GM23338 (cell line): ENCODE data around the gene DCAF7. TPM values are rescaled to one million over a fixed set of nuclear protein-coding genes. Genes with fewer than 3 reads are reported as not detected.

Experiments
- ATAC-seq: fragments of 200-7000 bp; cut with Tn5 transposase; 3 replicates; pipeline ENCODE4 v1.9.1; 2020
- DNase-seq: peaks from one replicate; pipeline ENCODE4 v3.0.0-alpha.2; 2015; ENCODE audit warnings: low spot score
- H2AFZ ChIP-seq: fragments of 200-600 bp; sonication (generic); 2 replicates; pipeline ENCODE4 v1.8.0; 2016; ENCODE audit warnings: antibody characterized with exemption, mild to moderate bottlenecking, moderate library complexity
- H3F3A ChIP-seq: fragments of 200-600 bp; sonication (generic); replicated peaks from 2 replicates; pipeline ENCODE4 v1.8.0; 2017; ENCODE audit warnings: antibody characterized with exemption, mixed run types, low read depth
- H3K27ac ChIP-seq: fragments of 200-600 bp; sonication (generic); 2 replicates; pipeline ENCODE4 v1.6.1; 2016; ENCODE audit warnings: low read depth
- H3K27me3 ChIP-seq: fragments of 200-600 bp; sonication (generic); 2 replicates; pipeline ENCODE4 v1.8.0; 2016; ENCODE audit warnings: mild to moderate bottlenecking, mixed run types, moderate library complexity; ENCODE audit not compliant: insufficient read depth
- H3K36me3 ChIP-seq: fragments of 200-600 bp; sonication (generic); 2 replicates; pipeline ENCODE4 v1.8.0; 2016; ENCODE audit warnings: mild to moderate bottlenecking; ENCODE audit not compliant: insufficient read depth
- H3K4me1 ChIP-seq: fragments of 200-600 bp; sonication (generic); 2 replicates; pipeline ENCODE4 v1.8.0; 2016; ENCODE audit warnings: mild to moderate bottlenecking, moderate library complexity; ENCODE audit not compliant: insufficient read depth
- H3K4me2 ChIP-seq: fragments of 200-600 bp; sonication (generic); 2 replicates; pipeline ENCODE4 v1.7.1; 2017; ENCODE audit warnings: mixed run types
- H3K4me3 ChIP-seq: fragments of 200-600 bp; sonication (generic); 2 replicates; pipeline ENCODE4 v1.6.1; 2016; ENCODE audit warnings: mixed run types
- H3K79me2 ChIP-seq: fragments of 200-600 bp; sonication (generic); replicated peaks from 2 replicates; pipeline ENCODE4 v1.8.0; 2017; ENCODE audit warnings: mild to moderate bottlenecking; ENCODE audit not compliant: insufficient read depth
- H3K9me2 ChIP-seq: fragments of 200-600 bp; sonication (generic); 2 replicates; pipeline ENCODE4 v1.8.0; 2017; ENCODE audit not compliant: insufficient read depth
- H4K20me1 ChIP-seq: fragments of 200-600 bp; sonication (generic); replicated peaks from 2 replicates; pipeline ENCODE4 v1.8.0; 2017; ENCODE audit warnings: mild to moderate bottlenecking; ENCODE audit not compliant: insufficient read depth
- H3K27ac Mint-ChIP-seq: 2 replicates; pipeline ENCODE4 v1.8.0; 2020; ENCODE audit warnings: inconsistent platforms, mild to moderate bottlenecking, moderate library complexity, mixed read lengths
- H3K27me3 Mint-ChIP-seq: 3 replicates; pipeline ENCODE4 v1.8.0; 2022; ENCODE audit warnings: low read depth, mild to moderate bottlenecking, moderate library complexity, mixed read lengths, inconsistent platforms; ENCODE audit not compliant: insufficient read depth, poor library complexity
- H3K36me3 Mint-ChIP-seq: 3 replicates; pipeline ENCODE4 v1.8.0; 2021; ENCODE audit warnings: low read depth, mild to moderate bottlenecking, inconsistent platforms, moderate library complexity, mixed read lengths
- H3K4me1 Mint-ChIP-seq: 3 replicates; pipeline ENCODE4 v1.8.0; 2020; ENCODE audit warnings: mild to moderate bottlenecking, inconsistent platforms, mixed read lengths
- H3K4me3 Mint-ChIP-seq: 3 replicates; pipeline ENCODE4 v1.8.0; 2021; ENCODE audit warnings: moderate library complexity, mild to moderate bottlenecking, inconsistent platforms, mixed read lengths
- H3K9me3 Mint-ChIP-seq: 3 replicates; pipeline ENCODE4 v1.8.0; 2020; ENCODE audit warnings: moderate library complexity, mild to moderate bottlenecking, inconsistent platforms, mixed read lengths
- EZH2 ChIP-seq: fragments of 200-600 bp; sonication (generic); IDR thresholded peaks from one replicate; pipeline ENCODE4 v1.8.0; 2017; ENCODE audit warnings: antibody characterized with exemption, mild to moderate bottlenecking, low read depth; ENCODE audit not compliant: unreplicated experiment
- EZH2phosphoT487 ChIP-seq: fragments of 200-600 bp; sonication (generic); IDR thresholded peaks from one replicate; pipeline ENCODE4 v1.8.1; 2018; ENCODE audit warnings: antibody characterized with exemption; ENCODE audit not compliant: unreplicated experiment
- JUNB ChIP-seq: IDR thresholded peaks from one replicate; pipeline ENCODE4 v1.6.1; 2016; ENCODE audit warnings: antibody characterized with exemption; ENCODE audit not compliant: unreplicated experiment
- NANOG ChIP-seq: IDR thresholded peaks from 2 replicates; pipeline ENCODE4 v1.6.1; 2016; ENCODE audit warnings: antibody characterized with exemption, borderline replicate concordance
- POLR2AphosphoS5 ChIP-seq: IDR thresholded peaks from 2 replicates; pipeline ENCODE4 v1.6.1; 2016; ENCODE audit warnings: antibody characterized with exemption, low read depth
- STAT1 ChIP-seq: IDR thresholded peaks from one replicate; pipeline ENCODE4 v1.6.1; 2016; ENCODE audit warnings: antibody characterized with exemption; ENCODE audit not compliant: unreplicated experiment
- polyA plus RNA-seq: library from polyadenylated mRNA; unstranded; fragments of >200 nt; fragmentation: Nextera tagmentation; extraction: Ambion mirVana; gene quantifications from 2 replicates; pipeline ENCODE4 v1.2.1, GENCODE V29; 2016
- total RNA-seq: library from RNA; depleted of rRNA; stranded (reverse); fragments of >200 nt; shearing (Covaris generic); gene quantifications from 2 replicates; pipeline ENCODE4 v1.2.3, GENCODE V29; 2014
- TF ChIP-seq, protein P1 (sequence below): IDR thresholded peaks from 2 replicates; pipeline ENCODE4 v1.6.1; 2016; ENCODE audit warnings: antibody characterized with exemption
- TF ChIP-seq, protein P2 (sequence below): fragments of 250-450 bp; sonication (Bioruptor Pico); IDR thresholded peaks from 2 replicates; pipeline ENCODE4 v1.5.0; 2020; ENCODE audit warnings: mild to moderate bottlenecking, moderate library complexity
- TF ChIP-seq, protein P3 (sequence below): IDR thresholded peaks from one replicate; pipeline ENCODE4 v1.6.1; 2018; ENCODE audit warnings: antibody characterized with exemption; ENCODE audit not compliant: unreplicated experiment
- TF ChIP-seq, protein P4 (sequence below), 2 experiments: fragments of 200-600 bp in 1 of 2; sonication (generic) in 1 of 2; conservative IDR thresholded peaks; 2 replicates each; pipeline versions ENCODE4 v1.5.1 to v1.6.1; 2016 to 2017; ENCODE audit warnings: antibody characterized with exemption in 2 of 2, low read depth in 2 of 2, mild to moderate bottlenecking in 2 of 2, moderate library complexity in 1 of 2

The DCAF7 gene
- total and polyA plus RNA-seq, 2 experiments from 2014 or later, result 31.3 to 60.1 TPM

DNA sequence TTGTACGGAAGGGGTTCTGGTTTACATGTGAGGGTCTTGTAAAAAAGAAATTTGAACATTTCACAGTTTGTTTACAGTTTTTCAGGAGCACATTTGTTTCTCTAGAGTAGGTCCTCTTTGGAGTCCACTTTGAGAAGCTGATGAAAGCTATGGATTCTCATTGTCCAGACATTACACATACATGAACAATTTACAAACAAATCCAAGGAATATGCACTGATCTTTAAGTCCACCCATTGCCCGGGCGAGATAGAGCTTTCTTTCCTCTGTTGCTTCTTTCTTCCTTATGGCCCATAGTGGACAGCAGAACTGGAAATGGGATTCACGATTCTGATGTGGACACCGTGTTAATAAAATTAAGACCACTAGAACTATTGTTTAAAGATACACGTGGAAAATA is 1.9 kb downstream of the DCAF7 start (continued):
- TF ChIP-seq, protein P1, sequence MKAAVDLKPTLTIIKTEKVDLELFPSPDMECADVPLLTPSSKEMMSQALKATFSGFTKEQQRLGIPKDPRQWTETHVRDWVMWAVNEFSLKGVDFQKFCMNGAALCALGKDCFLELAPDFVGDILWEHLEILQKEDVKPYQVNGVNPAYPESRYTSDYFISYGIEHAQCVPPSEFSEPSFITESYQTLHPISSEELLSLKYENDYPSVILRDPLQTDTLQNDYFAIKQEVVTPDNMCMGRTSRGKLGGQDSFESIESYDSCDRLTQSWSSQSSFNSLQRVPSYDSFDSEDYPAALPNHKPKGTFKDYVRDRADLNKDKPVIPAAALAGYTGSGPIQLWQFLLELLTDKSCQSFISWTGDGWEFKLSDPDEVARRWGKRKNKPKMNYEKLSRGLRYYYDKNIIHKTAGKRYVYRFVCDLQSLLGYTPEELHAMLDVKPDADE, result no peak
- TF ChIP-seq, protein P2, sequence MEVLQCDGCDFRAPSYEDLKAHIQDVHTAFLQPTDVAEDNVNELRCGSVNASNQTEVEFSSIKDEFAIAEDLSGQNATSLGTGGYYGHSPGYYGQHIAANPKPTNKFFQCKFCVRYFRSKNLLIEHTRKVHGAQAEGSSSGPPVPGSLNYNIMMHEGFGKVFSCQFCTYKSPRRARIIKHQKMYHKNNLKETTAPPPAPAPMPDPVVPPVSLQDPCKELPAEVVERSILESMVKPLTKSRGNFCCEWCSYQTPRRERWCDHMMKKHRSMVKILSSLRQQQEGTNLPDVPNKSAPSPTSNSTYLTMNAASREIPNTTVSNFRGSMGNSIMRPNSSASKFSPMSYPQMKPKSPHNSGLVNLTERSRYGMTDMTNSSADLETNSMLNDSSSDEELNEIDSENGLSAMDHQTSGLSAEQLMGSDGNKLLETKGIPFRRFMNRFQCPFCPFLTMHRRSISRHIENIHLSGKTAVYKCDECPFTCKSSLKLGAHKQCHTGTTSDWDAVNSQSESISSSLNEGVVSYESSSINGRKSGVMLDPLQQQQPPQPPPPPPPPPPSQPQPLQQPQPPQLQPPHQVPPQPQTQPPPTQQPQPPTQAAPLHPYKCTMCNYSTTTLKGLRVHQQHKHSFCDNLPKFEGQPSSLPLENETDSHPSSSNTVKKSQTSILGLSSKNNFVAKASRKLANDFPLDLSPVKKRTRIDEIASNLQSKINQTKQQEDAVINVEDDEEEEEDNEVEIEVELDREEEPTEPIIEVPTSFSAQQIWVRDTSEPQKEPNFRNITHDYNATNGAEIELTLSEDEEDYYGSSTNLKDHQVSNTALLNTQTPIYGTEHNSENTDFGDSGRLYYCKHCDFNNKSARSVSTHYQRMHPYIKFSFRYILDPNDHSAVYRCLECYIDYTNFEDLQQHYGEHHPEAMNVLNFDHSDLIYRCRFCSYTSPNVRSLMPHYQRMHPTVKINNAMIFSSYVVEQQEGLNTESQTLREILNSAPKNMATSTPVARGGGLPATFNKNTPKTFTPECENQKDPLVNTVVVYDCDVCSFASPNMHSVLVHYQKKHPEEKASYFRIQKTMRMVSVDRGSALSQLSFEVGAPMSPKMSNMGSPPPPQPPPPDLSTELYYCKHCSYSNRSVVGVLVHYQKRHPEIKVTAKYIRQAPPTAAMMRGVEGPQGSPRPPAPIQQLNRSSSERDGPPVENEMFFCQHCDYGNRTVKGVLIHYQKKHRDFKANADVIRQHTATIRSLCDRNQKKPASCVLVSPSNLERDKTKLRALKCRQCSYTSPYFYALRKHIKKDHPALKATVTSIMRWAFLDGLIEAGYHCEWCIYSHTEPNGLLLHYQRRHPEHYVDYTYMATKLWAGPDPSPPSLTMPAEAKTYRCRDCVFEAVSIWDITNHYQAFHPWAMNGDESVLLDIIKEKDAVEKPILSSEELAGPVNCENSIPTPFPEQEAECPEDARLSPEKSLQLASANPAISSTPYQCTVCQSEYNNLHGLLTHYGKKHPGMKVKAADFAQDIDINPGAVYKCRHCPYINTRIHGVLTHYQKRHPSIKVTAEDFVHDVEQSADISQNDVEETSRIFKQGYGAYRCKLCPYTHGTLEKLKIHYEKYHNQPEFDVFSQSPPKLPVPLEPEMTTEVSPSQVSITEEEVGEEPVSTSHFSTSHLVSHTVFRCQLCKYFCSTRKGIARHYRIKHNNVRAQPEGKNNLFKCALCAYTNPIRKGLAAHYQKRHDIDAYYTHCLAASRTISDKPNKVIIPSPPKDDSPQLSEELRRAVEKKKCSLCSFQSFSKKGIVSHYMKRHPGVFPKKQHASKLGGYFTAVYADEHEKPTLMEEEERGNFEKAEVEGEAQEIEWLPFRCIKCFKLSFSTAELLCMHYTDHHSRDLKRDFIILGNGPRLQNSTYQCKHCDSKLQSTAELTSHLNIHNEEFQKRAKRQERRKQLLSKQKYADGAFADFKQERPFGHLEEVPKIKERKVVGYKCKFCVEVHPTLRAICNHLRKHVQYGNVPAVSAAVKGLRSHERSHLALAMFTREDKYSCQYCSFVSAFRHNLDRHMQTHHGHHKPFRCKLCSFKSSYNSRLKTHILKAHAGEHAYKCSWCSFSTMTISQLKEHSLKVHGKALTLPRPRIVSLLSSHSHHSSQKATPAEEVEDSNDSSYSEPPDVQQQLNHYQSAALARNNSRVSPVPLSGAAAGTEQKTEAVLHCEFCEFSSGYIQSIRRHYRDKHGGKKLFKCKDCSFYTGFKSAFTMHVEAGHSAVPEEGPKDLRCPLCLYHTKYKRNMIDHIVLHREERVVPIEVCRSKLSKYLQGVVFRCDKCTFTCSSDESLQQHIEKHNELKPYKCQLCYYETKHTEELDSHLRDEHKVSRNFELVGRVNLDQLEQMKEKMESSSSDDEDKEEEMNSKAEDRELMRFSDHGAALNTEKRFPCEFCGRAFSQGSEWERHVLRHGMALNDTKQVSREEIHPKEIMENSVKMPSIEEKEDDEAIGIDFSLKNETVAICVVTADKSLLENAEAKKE (CRISPR knock-in tag), result no peak
- no peak for TF ChIP-seq EZH2

DNA sequence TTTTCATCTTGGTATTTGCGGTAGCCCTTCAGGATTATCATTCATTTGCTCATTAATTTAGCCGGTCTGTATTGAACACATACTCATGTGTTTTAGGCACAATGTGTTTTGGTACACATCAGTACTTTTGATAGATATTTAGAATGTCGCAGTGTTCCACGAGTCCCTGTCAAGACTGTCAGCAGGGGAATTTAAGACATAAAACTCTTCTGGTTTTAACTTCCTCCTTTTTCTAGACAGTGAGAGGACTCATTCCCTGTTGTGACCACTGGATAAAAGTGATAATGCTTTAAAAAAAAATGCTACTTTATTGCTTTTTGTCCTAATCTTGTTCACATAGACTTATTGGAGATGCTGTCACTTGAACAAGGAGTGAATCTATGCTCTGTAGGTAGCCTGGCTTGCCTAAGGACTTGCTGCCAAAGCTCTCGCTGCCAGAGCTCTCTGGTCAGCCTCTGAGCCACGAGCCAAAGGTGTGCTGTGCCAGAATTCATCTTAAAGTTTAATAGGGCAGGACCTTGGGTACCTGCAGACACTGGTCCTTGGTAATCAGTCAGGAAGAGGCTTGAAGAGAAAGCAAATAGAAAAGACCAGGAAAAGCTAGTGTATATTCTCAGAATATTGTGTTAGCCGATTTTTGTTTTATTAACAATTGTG is 5.4 kb downstream of the DCAF7 start:
- no peak overlapping the region for H3K27ac ChIP-seq
- H3K79me2 ChIP-seq, result peaks cover 98% of the 10 kb centered on the region
- no peak overlapping the region for H2AFZ ChIP-seq
- Mint-ChIP-seq H3K9me3 (no peaks in the 10 kb centered on the region; the same call in 2 of the 3 replicates), H3K36me3 (peaks cover 14% of the 10 kb centered on the region; the same call in 2 of the 3 replicates), H3K27ac (no peak overlapping the region), H3K4me3 (no peak overlapping the region), H3K4me1 (peaks cover 14% of the 10 kb centered on the region; the same call in 2 of the 3 replicates), H3K27me3 (peaks cover 5% of the 10 kb centered on the region)
- H3K4me1 ChIP-seq, result peaks cover 12% of the 10 kb centered on the region
- no peaks in the 10 kb centered on the region for H3K27me3 ChIP-seq
- H4K20me1 ChIP-seq, result peaks cover 60% of the 10 kb centered on the region
- peaks cover 4% of the 10 kb centered on the region; the same call in 1 of the 2 replicates for H3K36me3 ChIP-seq
- no peak for DNase-seq
- no peaks in the 10 kb centered on the region for H3K9me2 ChIP-seq
- H3K4me2 ChIP-seq, result no peak overlapping the region
- H3F3A ChIP-seq, result 0 out of 2 replicates have a peak, but pooled peaks cover 4% of the 10 kb centered on the region
- ATAC-seq, result no peak
- no peak overlapping the region for H3K4me3 ChIP-seq
- no peak for TF ChIP-seq EZH2
- TF ChIP-seq, protein P3, sequence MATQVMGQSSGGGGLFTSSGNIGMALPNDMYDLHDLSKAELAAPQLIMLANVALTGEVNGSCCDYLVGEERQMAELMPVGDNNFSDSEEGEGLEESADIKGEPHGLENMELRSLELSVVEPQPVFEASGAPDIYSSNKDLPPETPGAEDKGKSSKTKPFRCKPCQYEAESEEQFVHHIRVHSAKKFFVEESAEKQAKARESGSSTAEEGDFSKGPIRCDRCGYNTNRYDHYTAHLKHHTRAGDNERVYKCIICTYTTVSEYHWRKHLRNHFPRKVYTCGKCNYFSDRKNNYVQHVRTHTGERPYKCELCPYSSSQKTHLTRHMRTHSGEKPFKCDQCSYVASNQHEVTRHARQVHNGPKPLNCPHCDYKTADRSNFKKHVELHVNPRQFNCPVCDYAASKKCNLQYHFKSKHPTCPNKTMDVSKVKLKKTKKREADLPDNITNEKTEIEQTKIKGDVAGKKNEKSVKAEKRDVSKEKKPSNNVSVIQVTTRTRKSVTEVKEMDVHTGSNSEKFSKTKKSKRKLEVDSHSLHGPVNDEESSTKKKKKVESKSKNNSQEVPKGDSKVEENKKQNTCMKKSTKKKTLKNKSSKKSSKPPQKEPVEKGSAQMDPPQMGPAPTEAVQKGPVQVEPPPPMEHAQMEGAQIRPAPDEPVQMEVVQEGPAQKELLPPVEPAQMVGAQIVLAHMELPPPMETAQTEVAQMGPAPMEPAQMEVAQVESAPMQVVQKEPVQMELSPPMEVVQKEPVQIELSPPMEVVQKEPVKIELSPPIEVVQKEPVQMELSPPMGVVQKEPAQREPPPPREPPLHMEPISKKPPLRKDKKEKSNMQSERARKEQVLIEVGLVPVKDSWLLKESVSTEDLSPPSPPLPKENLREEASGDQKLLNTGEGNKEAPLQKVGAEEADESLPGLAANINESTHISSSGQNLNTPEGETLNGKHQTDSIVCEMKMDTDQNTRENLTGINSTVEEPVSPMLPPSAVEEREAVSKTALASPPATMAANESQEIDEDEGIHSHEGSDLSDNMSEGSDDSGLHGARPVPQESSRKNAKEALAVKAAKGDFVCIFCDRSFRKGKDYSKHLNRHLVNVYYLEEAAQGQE, result no peak
- TF ChIP-seq POLR2AphosphoS5, result no peak
- TF ChIP-seq, protein P4, sequence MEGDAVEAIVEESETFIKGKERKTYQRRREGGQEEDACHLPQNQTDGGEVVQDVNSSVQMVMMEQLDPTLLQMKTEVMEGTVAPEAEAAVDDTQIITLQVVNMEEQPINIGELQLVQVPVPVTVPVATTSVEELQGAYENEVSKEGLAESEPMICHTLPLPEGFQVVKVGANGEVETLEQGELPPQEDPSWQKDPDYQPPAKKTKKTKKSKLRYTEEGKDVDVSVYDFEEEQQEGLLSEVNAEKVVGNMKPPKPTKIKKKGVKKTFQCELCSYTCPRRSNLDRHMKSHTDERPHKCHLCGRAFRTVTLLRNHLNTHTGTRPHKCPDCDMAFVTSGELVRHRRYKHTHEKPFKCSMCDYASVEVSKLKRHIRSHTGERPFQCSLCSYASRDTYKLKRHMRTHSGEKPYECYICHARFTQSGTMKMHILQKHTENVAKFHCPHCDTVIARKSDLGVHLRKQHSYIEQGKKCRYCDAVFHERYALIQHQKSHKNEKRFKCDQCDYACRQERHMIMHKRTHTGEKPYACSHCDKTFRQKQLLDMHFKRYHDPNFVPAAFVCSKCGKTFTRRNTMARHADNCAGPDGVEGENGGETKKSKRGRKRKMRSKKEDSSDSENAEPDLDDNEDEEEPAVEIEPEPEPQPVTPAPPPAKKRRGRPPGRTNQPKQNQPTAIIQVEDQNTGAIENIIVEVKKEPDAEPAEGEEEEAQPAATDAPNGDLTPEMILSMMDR (conservative IDR thresholded peaks at IDR 0.05; ENCODE audit: low read depth in 2 of 2), result no peak
- TF ChIP-seq NANOG, result no peak
- TF ChIP-seq, protein P1, result no peak
- TF ChIP-seq JUNB, result no peak
- no peak for TF ChIP-seq EZH2phosphoT487
- no peak for TF ChIP-seq STAT1
